Ishikawa (cell line): ENCODE data around the gene AGAP1.

ENCODE experiments used
- CEBPB ChIP-seq: IDR thresholded peaks from 2 replicates; pipeline ENCODE4 v1.6.1; 2012
- CREB1 ChIP-seq: IDR thresholded peaks from 2 replicates; pipeline ENCODE4 v1.6.1; 2012; ENCODE audit warnings: low read depth
- EGR1 ChIP-seq: IDR thresholded peaks from 2 replicates; pipeline ENCODE4 v1.6.1; 2012
- EP300 ChIP-seq: IDR thresholded peaks from 2 replicates; pipeline ENCODE4 v1.6.1; 2012; ENCODE audit warnings: borderline replicate concordance
- FOXM1 ChIP-seq: IDR thresholded peaks from 2 replicates; pipeline ENCODE4 v1.6.1; 2012; ENCODE audit warnings: low read depth, borderline replicate concordance
- NFIC ChIP-seq: IDR thresholded peaks from 2 replicates; pipeline ENCODE4 v1.6.1; 2012
- RAD21 ChIP-seq: IDR thresholded peaks from 2 replicates; pipeline ENCODE4 v1.6.1; 2012; ENCODE audit warnings: low read depth
- TAF1 ChIP-seq: IDR thresholded peaks from 2 replicates; pipeline ENCODE4 v1.6.1; 2012; ENCODE audit warnings: low read depth, mild to moderate bottlenecking
- TCF12 ChIP-seq: IDR thresholded peaks from 2 replicates; pipeline ENCODE4 v1.6.1; 2012; ENCODE audit warnings: low read depth
- TEAD4 ChIP-seq: IDR thresholded peaks from 2 replicates; pipeline ENCODE4 v1.6.1; 2012
- YY1 ChIP-seq: IDR thresholded peaks from 2 replicates; pipeline ENCODE4 v1.6.1; 2012; ENCODE audit warnings: low read depth
- ZBTB7A ChIP-seq: IDR thresholded peaks from 2 replicates; pipeline ENCODE4 v1.6.1; 2012; ENCODE audit warnings: low read depth
- TF ChIP-seq, protein P1 (sequence below): IDR thresholded peaks from 2 replicates; pipeline ENCODE4 v1.6.1; 2012
- TF ChIP-seq, protein P2 (sequence below): IDR thresholded peaks from 2 replicates; pipeline ENCODE4 v1.6.1; 2012
- TF ChIP-seq, protein P3 (sequence below): IDR thresholded peaks from 2 replicates; pipeline ENCODE4 v1.6.1; 2012; ENCODE audit warnings: low read depth, mild to moderate bottlenecking

AGAP1 gene

DNA sequence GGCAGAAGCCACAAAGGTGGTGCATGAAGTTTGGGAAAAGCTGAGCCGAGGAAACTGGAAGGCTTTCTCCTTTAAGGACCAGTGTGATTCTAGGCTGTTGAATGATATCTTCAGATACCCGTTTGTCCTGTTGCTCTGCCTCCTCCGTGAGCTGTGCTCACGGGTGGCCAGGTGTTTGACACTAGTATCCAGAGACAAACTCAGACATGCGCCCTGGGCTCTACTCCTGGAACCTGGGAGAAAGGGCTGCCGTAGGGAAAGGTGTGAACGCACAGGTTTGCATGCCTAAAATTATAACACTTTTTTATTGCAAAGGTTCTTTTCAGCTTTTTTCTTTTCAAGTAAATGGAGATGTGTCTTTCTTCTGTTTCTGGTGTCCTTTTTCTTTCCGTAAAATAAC, 81.6 kb downstream of the AGAP1 start:
- TF ChIP-seq ZBTB7A (no peak), CEBPB (no peak), TAF1 (no peak), YY1 (no peak), TCF12 (no peak), EGR1 (no peak), TEAD4 (no peak), FOXM1 (no peak), NFIC (no peak), RAD21 (no peak), CREB1 (no peak), EP300 (no peak)
- TF ChIP-seq, protein P1, sequence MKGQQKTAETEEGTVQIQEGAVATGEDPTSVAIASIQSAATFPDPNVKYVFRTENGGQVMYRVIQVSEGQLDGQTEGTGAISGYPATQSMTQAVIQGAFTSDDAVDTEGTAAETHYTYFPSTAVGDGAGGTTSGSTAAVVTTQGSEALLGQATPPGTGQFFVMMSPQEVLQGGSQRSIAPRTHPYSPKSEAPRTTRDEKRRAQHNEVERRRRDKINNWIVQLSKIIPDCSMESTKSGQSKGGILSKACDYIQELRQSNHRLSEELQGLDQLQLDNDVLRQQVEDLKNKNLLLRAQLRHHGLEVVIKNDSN: no peak
- TF ChIP-seq, protein P2, sequence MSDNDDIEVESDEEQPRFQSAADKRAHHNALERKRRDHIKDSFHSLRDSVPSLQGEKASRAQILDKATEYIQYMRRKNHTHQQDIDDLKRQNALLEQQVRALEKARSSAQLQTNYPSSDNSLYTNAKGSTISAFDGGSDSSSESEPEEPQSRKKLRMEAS: no peak
- TF ChIP-seq, protein P3, sequence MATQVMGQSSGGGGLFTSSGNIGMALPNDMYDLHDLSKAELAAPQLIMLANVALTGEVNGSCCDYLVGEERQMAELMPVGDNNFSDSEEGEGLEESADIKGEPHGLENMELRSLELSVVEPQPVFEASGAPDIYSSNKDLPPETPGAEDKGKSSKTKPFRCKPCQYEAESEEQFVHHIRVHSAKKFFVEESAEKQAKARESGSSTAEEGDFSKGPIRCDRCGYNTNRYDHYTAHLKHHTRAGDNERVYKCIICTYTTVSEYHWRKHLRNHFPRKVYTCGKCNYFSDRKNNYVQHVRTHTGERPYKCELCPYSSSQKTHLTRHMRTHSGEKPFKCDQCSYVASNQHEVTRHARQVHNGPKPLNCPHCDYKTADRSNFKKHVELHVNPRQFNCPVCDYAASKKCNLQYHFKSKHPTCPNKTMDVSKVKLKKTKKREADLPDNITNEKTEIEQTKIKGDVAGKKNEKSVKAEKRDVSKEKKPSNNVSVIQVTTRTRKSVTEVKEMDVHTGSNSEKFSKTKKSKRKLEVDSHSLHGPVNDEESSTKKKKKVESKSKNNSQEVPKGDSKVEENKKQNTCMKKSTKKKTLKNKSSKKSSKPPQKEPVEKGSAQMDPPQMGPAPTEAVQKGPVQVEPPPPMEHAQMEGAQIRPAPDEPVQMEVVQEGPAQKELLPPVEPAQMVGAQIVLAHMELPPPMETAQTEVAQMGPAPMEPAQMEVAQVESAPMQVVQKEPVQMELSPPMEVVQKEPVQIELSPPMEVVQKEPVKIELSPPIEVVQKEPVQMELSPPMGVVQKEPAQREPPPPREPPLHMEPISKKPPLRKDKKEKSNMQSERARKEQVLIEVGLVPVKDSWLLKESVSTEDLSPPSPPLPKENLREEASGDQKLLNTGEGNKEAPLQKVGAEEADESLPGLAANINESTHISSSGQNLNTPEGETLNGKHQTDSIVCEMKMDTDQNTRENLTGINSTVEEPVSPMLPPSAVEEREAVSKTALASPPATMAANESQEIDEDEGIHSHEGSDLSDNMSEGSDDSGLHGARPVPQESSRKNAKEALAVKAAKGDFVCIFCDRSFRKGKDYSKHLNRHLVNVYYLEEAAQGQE: no peak

DNA sequence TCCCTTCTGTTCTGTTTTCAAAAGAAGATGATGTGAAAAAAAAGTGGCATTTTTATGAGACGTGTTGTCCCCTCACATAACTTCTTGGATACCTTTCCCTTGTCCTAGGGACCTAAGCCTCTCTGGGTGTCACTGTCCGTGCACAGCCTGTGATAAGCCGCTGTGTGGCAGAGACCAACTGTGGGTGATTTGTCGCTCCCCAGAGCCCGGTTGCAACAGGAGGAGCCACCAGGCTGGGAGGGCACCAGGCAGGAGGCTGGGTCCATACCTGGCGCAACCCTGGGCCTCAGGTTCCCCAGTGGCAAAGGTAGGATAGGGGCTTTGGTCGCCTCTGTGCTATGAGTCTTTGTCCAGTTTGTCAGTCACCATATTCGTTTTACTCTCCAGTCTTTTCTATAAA, 82.1 kb downstream of the AGAP1 start:
- TF ChIP-seq TAF1 (no peak), CEBPB (no peak), ZBTB7A (no peak), TEAD4 (no peak), EP300 (no peak), NFIC (no peak), EGR1 (no peak), RAD21 (no peak), YY1 (no peak), TCF12 (no peak), FOXM1 (no peak), CREB1 (no peak)
- TF ChIP-seq, protein P1: no peak
- TF ChIP-seq, protein P3: no peak
- TF ChIP-seq, protein P2: no peak

DNA sequence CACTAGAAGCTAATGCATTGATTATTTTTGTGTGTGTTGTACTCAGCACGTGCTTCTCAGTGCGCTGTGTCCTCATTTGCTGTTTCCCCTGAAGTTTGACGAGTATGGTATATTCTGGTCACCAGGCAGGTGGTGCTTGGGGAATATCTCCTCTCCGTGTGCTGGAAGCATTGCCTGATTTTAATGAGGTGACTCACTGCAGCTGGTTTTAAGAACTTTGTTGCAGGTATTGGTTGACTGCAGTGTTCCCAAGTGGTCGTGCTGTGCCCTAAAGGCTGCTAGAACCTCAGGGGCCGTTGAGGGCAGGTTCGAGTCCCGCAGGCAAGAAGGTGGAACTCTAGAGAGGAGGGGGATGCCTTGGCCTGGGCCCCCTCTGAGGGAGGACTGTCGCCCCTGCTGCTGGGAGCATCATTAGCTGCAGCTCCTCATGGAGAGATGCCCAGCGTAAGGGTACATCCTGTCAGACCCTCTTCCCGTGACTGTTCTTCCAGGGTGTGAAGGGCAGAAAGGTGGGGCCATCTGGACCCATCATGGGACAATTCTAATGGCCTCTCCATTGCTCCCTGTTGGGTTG, 82.6 kb downstream of the AGAP1 start:
- TF ChIP-seq, protein P3: no peak
- TF ChIP-seq YY1: no peak
- no peak for TF ChIP-seq NFIC
- no peak for TF ChIP-seq TEAD4
- TF ChIP-seq FOXM1: no peak

DNA sequence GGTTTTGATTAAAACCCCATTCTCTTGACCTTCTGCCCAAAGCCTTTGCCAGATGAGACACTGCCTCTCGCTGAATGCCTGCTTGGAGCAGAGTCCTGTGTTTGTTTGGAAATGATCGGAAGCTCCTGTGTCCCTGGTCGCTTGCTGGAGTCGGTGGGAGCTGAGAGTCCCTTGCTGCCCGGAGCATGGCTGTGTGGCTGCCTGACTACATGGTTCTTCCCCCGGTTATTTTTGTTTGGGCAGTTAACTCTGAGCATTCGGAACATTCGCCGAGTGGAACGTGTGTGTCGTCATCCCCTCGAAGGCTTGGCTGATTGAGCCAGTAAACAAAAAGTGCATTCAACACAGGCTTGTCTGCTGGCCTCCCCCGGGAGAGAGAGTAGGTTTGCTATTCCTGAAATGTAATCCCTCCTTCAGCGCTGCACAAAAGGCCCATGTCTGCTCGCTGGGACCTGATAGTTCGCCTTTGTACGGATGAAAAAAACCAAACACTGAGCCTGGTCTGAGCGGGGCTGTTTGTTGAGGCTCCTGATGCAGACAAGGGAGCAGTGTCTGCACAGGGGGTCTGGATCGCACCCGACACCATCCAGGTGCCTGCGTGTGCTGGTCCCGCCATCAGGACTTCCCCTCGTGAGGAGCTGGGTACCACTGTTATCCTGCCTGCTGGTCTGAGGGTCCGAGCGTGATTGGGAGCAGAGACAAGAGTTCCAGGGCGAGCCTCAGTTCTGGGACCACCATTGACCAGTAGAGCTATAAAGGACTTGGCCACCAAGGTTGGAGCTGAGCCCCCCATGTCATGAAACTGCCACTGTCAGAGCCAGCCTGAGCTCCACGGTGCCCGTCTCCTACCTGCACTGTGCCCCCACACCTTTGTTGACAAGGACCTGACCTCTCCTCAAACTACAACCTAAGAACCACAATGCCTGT, 83.8 kb downstream of the AGAP1 start:
- TF ChIP-seq FOXM1: no peak
- TF ChIP-seq RAD21: no peak
- TF ChIP-seq TEAD4: no peak
- TF ChIP-seq NFIC: no peak
- no peak for TF ChIP-seq ZBTB7A
- TF ChIP-seq YY1: no peak
- no peak for TF ChIP-seq TAF1
- TF ChIP-seq, protein P2: no peak
- TF ChIP-seq CEBPB: no peak
- TF ChIP-seq CREB1: no peak
- no peak for TF ChIP-seq EP300
- TF ChIP-seq, protein P1: no peak
- no peak for TF ChIP-seq EGR1
- no peak for TF ChIP-seq TCF12
- TF ChIP-seq, protein P3: no peak
